ENCODE results near the gene DDX19B. TPM values are rescaled to one million over a fixed set of nuclear protein-coding genes. Genes with fewer than 3 reads are reported as not detected.
A peak's percentile ranks its signal among the peaks of the same experiment; 100 is the strongest.
"Not testable (repeated sequence)": the region's sequence is repeated elsewhere in the genome, so short reads cannot be mapped to it uniquely, and the experiment has no call there.

Gene DDX19B
- total RNA-seq, 3 donors from 2014 or later (not counting 1 experiment from before 2014, with no cell fraction given): 39.9 to 52.6 (median 48.8) TPM

DNA sequence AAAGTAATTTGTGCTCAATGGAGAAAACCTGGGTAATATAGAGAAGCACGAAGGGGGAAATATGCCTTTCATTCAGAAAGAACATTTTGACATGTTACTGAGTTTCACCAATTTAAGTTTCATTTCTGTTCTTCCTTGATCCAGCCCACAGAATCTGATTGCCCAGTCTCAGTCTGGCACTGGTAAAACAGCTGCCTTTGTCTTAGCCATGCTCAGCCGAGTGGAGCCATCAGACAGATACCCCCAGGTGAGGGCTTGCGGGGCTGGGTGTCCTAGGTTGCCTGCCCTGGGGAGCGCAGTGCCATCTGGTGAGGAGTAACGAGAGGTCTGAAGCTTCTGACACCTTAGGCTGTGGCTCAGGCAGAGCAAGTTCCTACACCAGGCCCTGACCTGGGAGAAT is 65.4 kb downstream of the DDX19B start:
- no peak overlapping the region for H3K27ac Mint-ChIP-seq
- TF ChIP-seq, protein P1, sequence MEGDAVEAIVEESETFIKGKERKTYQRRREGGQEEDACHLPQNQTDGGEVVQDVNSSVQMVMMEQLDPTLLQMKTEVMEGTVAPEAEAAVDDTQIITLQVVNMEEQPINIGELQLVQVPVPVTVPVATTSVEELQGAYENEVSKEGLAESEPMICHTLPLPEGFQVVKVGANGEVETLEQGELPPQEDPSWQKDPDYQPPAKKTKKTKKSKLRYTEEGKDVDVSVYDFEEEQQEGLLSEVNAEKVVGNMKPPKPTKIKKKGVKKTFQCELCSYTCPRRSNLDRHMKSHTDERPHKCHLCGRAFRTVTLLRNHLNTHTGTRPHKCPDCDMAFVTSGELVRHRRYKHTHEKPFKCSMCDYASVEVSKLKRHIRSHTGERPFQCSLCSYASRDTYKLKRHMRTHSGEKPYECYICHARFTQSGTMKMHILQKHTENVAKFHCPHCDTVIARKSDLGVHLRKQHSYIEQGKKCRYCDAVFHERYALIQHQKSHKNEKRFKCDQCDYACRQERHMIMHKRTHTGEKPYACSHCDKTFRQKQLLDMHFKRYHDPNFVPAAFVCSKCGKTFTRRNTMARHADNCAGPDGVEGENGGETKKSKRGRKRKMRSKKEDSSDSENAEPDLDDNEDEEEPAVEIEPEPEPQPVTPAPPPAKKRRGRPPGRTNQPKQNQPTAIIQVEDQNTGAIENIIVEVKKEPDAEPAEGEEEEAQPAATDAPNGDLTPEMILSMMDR (IDR thresholded peaks at IDR 0.05): no peak
- H3K27ac ChIP-seq (ENCODE audit: low read length): no peak overlapping the region
- no peaks in the 10 kb centered on the region for H3K4me1 Mint-ChIP-seq
- no peaks in the 10 kb centered on the region for H3K36me3 Mint-ChIP-seq
- DNase-seq: no peak
- H3K4me1 ChIP-seq (ENCODE audit: control insufficient read depth, insufficient read depth, low read length): no peaks in the 10 kb centered on the region
- no peaks in the 10 kb centered on the region for H3K9me3 ChIP-seq (ENCODE audit: control insufficient read depth, insufficient read depth, low read length)
- no peak overlapping the region for H3K4me3 ChIP-seq (ENCODE audit: low read length)
- intact Hi-C loops (cut with micrococcal nuclease): no loop called here
- no peaks in the 10 kb centered on the region for H3K9me3 Mint-ChIP-seq
- H3K4me3 Mint-ChIP-seq: no peak overlapping the region
- 88% methylated on average over 5 of the region's 5 CpGs for WGBS (ENCODE audit: insufficient coverage)
- no peaks in the 10 kb centered on the region for H3K27me3 ChIP-seq (ENCODE audit: control insufficient read depth, insufficient read depth, low read length)
- H3K27me3 Mint-ChIP-seq (ENCODE audit: low read depth in 2 of 2): no peaks in the 10 kb centered on the region
- ATAC-seq: no peak
- peaks cover 74% of the 10 kb centered on the region for H3K36me3 ChIP-seq (ENCODE audit: control insufficient read depth, insufficient read depth, low read length)

DNA sequence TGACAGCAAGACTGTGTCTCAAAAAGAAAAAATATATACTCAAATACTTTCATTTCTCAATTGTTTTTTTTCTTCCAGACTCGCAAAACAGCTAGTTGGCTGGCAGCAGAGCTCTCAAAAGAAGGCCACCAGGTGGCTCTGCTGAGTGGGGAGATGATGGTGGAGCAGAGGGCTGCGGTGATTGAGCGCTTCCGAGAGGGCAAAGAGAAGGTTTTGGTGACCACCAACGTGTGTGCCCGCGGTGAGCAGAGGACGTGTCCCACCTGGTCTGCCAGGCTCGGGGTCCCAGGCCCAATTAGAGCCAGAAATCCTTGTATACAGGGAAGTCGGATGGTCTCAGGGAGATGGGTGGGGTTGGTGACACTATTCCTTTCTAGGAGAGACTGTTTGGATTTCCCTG is 71.2 kb downstream of the DDX19B start:
- 58% methylated on average over 10 of the region's 10 CpGs for WGBS (ENCODE audit: insufficient coverage)
- intact Hi-C loops (cut with micrococcal nuclease): loop anchor here (5.0 kb wide), 1 partner anchor 282 kb away; no protein-coding TSS in a partner anchor
- H3K27me3 Mint-ChIP-seq (ENCODE audit: low read depth in 2 of 2): not testable (repeated sequence)

DNA sequence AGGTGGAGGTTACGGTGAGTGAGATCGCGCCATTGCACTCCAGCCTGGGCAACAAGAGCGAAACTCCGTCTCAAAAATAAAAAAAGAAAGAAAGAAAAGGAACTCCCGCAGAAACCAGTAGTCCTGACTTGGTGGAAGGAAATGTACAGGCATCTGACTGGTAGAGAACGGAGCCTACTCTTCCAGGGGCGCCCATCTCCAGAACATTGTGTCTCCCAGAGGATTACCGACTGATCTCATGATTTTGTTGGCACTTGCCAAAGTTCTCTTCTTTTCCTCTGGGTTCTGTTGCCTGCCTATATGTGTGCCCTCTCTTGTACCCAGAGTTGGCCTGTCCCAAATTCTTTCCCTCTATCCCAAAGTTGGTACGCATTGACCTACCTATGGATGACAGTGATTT is 71.9 kb downstream of the DDX19B start:
- 90% methylated on average over 10 of the region's 10 CpGs for WGBS (ENCODE audit: insufficient coverage)
- Mint-ChIP-seq H3K4me3 (no peak overlapping the region), H3K4me1 (no peaks in the 10 kb centered on the region), H3K27ac (no peak overlapping the region), H3K27me3 (ENCODE audit: low read depth in 2 of 2) (no peaks in the 10 kb centered on the region), H3K9me3 (no peaks in the 10 kb centered on the region), H3K36me3 (no peaks in the 10 kb centered on the region)
- Histone ChIP-seq H3K36me3 (ENCODE audit: control insufficient read depth, insufficient read depth, low read length) (peaks cover 46% of the 10 kb centered on the region), H3K27ac (ENCODE audit: low read length) (no peak overlapping the region), H3K4me1 (ENCODE audit: control insufficient read depth, insufficient read depth, low read length) (peaks cover 3% of the 10 kb centered on the region), H3K9me3 (ENCODE audit: control insufficient read depth, insufficient read depth, low read length) (no peaks in the 10 kb centered on the region), H3K27me3 (ENCODE audit: control insufficient read depth, insufficient read depth, low read length) (no peaks in the 10 kb centered on the region), H3K4me3 (ENCODE audit: low read length) (no peak overlapping the region)
- TF ChIP-seq, protein P1 (IDR thresholded peaks at IDR 0.05): no peak
- ATAC-seq: no peak
- intact Hi-C loops (cut with micrococcal nuclease): loop anchor here (5.0 kb wide), 1 partner anchor 281 kb away; no protein-coding TSS in a partner anchor
- DNase-seq: no peak

More for the DNA sequence above, 71.2 kb downstream of the DDX19B start:
- ATAC-seq: peak in 2 of 3 donors; percentile 69 to 88
- not testable (repeated sequence) for H3K4me1 ChIP-seq (ENCODE audit: control insufficient read depth, insufficient read depth, low read length); H3K4me3 ChIP-seq (ENCODE audit: low read length); H3K27me3 ChIP-seq (ENCODE audit: control insufficient read depth, insufficient read depth, low read length); H3K27ac ChIP-seq (ENCODE audit: low read length); H3K9me3 Mint-ChIP-seq; H3K4me1 Mint-ChIP-seq; H3K9me3 ChIP-seq (ENCODE audit: control insufficient read depth, insufficient read depth, low read length); H3K36me3 Mint-ChIP-seq; H3K4me3 Mint-ChIP-seq
- peak overlapping the region in 1 of 2 donors; percentile 42 for H3K27ac Mint-ChIP-seq
- peaks cover 52% of the 10 kb centered on the region for H3K36me3 ChIP-seq (ENCODE audit: control insufficient read depth, insufficient read depth, low read length)
- TF ChIP-seq, protein P1 (IDR thresholded peaks at IDR 0.05): peak; percentile 43
- peak; percentile 23 to 64 for DNase-seq

Measured in natural killer cell (primary cell).